ENCODE results near the gene SPATA32.
A peak's percentile ranks its signal among the peaks of the same experiment; 100 is the strongest.
"Not testable (repeated sequence)": the region's sequence is repeated elsewhere in the genome, so short reads cannot be mapped to it uniquely, and the experiment has no call there.

SPATA32 gene

DNA sequence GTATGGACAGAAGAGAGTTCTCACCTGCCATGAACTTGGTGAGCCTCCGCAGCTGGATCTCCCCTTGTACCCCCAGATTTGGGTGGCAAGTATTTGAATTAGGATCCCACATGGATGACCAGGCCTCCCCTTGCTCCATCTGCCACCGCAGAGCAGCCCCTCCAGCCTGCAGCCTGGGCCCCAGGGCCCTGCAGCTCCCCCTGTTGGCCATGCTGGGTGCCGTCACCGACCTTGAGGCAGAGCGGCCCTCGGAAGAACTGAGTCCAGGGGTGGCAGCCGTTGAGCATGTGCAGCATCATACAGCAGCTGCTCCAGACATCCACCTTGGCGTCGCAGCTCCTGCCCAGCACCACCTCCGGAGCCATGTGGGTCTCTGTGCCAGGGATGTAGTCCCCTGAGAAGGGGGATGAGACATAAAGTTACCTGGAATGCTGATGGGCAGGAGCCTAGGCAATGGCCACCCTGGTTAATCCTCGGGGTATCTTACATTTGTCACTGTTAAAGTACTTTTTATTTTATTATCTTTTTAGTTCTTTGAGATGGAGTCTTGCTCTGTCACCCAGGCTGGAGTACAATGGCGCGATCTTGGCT, 9.0 kb upstream of the SPATA32 start:
- no peak for DNase-seq

DNA sequence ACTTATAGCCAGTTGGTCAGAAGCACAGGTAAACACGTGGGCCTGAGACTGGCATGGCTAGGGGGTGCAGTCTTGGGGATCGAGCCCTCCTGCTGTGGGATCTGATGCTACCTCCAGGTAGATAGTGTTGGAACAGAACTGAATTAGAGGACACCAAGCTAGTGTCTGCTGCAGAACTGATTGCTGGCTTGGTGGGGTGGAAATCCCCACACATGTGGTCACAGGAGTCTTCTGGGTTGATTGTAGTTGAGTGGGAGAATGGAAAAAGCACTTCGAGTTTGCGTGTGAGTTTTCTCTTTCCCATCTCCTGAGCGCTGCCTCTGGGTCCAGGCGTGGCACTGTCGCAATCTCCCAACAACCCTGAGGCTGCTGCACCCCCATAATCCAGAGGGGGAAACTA, 8.0 kb upstream of the SPATA32 start:
- DNase-seq: no peak

DNA sequence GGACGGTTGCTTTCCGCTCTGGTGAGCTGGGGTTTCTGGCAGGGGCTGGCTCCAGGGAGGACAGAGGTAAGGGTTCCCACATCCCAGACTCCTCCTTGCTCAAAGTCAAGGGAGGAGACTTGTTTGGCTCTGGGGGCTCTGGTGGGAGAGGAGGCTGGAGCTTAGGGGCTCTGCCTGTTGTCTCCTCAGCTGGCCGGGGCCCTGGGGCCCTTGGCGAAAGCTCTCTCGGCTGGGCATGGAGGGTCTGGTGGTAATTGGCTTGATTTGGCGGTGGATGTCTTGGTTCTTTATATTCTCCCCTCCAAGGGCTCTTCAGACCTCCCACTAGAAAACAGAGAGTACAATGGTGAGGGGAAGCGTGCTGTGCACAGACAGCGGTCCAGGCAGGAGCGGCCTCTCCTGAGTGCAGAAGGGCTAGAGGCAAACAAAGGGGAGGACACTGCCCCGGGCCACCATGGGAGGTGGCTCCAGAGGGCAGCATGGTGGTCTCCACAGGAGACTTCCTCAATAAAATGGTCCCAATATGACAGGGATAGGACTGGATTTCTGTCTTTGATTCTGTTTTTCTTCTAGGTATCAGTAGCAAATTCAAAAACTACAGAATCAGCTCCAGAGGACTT, 5.7 kb upstream of the SPATA32 start:
- DNase-seq: no peak

DNA sequence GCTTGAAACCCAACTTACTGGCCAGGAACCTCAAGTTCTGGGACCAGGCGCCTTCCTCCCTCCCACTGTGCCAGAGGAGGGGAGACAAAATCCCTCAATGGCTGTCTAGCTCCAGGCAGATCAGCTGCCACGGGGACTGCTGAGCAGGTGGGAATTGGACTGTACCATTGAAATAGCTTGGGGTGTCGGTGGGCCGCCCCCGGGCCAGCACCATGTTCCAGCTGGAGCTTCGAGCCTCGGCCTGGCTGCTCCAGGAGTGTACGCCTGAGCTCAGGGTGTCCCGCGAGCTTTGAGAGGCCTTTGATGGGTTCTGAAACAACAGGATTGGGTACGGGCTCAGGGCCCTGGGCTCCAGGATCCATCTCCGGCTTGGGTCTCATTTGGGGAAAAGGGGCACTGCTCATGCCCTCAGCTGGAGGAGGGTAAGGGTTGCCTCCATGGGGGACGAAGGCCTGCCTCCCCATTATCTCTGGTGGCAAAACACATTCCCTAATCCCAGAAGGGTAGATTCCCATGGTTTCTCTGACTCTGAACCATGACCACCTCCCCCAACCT, 4.6 kb upstream of the SPATA32 start:
- no peak for DNase-seq

DNA sequence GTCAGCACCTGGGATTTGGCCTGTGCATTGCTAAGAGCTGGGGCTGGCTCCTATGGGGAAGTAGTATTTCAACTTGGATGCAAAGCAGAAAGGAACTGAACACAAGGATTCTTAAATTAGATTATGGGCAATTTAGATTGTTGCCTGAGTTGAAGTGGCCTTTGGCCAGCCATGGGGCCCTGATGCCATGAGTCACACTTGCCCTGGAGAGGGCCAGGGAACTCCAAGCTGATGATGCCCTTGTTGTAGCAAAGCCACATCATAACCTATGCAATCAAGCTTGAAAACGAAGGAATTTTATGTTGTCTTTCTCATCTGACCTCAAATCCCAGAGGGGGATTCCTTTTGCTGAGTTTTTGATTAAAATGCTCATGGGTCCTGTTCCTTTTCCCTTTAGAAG, 3.9 kb upstream of the SPATA32 start:
- no peak for DNase-seq

DNA sequence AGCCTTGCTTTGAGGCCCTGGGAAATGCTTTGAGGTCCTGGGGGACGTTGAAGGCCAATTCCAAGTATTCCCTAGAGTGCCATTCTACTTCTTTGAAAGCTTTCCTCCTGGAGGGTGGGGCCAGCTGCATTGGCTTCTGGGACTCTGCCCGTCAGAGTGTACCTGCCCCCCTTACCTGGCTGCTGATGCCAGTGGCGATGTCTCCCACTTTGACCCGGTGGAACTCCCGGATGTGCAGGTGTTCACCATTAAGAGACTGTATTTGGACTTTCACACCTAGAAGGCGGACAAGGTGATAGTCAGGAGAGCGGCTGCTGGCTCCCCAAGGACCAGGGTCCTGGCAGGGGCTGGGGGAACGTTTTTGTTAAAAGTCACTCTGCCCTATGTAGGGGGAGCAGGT, 3.1 kb upstream of the SPATA32 start:
- no peak for DNase-seq

DNA sequence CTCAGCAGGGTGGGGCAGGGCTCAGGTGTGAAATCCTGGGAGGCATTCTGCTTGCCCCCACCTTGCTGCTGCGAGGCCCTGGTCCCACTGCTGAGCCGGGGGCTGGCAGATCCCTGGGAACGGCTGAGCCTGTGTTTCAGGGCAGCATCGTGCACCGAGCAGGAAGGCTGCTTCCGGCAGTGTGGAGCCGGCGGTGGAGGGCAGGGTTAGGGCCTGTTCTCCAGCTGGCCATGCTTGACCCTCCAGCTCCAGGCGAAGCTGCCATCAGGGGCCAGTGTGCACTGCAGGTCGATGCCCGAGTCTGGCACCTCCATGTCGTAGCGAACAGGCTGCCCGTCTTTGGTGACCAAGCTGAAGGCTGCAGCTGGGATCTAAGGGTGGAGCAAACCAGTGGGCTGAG, 2.5 kb upstream of the SPATA32 start:
- no peak for DNase-seq

DNA sequence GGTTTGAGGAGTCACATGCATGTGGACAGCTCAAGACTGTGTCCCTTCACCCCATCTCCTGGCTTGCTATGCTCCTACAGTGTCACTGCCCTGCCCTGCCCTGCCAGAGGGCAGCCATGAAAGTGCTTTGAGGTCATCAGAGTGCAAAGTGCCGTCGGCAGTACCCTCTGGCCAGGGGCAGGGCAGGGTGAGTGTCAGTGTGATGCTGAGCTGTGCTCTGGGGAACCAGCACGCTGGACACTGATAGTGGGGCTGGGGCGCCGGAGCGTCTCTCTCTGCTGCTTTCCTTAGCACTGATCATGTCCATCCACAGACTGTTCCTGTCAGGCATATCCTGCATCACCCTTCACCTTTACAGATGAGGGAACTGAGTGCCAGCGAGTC, 1.6 kb upstream of the SPATA32 start:
- no peak for DNase-seq

DNA sequence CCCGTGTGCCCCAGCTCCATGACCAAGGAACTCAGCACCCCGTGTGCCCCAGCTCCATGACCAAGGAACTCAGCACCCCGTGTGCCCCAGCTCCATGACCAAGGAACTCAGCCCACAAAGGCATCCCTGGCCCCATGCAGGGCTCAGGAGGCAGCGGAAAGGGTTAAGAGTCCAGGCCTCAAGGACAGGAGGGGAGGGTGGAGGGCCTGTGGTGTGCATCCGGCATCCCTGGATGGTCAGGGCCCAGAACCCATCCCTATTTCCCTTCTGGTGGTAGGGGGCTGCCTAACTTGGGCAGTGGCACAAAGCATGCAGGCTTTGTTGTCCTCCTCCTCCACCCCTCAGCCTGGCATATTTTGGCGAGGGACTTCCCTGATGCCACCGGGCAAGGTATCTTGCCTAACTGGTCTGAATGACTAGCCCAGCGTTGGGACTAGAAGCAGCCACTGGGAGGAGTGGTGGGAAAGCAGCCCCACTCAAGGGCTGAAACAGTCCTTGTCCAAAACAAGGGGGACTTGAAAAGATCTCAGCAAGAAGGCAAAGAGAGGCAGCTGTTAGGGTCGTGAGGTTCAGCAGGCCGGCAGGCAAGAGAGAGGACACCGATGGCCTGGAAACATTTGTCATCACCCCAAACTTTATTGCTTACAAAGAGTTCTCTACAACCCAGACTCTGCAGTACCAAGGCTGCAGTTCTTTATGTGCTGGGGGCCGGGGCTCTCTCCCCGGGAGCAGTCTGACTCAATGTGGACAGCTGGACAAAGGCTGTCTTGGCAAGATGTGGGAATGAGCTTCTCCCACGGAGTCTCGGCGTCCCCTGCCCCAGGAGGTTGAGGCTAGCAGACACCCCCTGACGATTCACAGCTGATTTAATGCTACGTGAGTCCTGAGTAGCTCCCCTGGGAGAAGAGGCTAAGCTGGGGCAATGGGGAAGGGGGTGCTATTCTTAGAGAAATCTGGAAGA, 902 bp upstream of the SPATA32 start:
- DNase-seq: no peak

DNA sequence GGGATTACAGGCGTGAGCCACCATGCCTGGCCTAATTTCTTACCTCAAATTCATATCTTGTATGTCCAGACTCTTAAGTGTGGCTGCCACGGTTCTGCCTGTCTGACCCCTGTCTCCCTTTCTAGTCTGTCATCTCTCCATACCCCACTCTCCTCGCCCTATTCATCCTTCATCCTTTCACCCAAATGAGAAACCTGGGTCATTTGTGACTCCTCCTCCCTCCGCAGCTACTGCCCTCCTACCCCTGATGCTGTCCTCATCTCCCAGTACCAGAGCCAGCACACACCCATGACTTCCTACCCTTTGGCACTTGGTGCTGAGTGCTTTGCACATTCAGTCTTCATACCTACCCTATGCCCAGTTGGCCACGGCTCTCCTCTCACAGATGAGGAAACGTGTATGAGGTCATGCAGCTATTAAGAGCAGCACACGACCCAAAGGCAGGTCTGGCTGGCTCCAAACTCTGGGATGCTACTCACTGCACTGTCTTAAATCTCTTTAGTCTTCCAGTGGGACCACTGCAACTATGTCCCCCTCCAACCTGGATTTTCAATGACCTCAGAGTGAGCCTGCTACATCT, 1.6 kb downstream of the SPATA32 start:
- no peak for DNase-seq

DNA sequence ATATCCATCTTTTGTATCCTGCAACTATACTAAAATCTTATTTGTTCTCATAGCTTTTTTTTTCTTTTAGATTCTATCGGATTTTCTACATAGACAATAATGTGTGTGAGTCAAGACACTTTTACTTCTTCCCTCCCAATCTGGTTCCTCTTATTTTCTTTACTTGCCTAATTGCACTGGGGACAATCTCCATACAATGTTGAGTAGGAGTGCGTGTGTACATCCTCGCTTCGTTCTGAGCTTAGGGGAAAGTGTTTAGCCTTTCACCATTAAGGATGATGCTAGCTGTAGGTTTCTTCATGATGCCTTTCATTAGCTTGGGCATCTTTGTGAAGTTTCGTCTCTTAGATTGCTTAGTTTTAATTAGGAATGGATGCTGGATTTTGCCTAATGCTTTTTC, 2.9 kb downstream of the SPATA32 start:
- no peak for DNase-seq

DNA sequence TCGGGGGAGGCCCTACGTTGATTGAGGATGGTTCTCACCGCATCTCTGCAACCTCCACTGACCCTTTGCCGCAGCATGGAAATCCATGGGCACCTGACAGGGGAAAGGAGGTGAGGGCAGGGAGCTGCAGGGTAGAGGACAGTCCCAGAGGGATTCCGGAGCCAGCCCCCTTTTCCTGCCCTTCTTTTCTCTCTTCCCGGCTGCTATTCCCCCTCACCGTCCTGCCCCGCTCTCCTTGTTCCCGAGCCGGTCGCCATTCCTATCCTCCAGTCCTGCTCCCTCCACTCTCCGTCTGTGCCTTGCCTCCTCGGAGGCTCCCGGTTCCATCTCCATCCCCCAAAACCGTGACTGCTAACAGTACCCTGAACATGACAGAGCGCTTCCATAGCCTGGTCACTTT, 4.8 kb downstream of the SPATA32 start:
- DNase-seq: no peak

DNA sequence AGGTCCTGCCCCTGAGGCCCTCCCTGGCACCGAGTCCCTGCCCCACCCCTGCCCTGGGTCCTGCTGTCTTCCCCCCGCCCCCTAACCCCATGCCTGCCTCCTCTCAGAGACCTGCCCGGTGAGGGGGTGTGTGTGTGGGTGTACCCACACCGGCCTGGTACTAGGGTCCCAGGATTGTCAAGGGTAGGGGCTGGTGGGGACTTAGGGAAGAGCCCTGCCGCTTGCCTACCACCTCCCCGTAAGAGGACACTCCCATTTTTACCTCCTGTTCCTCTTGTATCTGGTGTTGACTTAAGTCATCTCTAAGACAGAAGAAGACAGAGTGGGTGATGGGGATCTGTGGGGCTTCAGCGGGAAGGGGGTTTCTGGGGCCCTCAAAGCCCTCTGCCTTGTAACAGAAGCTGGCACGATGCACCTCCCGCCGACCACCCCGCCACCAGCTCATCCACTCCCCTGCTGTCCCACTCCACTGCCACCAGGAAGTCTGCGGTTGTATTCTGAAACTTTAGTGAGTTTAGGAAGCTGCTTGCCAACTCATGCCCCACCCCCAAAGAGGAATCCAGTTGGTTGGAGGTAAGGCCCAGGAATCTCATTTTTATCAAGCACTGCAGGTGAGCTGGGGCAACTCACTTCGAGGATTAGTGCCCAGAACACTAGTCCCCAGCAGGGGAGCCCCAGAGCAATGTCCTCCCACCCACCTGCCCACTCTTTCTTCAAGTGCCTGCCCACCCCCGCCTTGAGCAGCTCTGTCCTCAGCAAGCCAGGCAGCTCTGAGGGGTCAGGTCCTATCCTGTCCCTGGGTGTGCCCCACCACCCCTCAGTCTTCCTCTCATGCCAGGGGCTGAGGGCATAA, 5.6 kb downstream of the SPATA32 start:
- no peak for DNase-seq

DNA sequence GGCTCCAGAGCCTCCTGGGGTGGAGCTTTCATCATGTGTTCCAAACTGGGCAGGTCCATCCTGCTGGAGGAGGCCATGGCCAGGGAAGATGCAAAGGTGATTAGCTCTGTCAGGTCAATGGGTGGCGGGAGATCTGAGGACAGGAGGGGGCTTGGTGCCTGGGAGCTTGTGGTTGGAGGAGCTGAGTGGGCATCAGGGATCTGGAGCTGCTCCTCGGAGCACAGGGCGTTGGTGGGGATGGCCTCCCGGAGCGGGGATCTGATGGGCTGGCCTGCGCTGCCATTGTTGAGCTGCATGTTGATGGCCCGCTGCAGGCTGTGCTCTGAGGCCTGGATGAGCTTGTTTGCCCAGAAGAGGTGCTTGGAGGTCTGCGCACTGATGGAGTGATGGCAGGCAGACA, 6.5 kb downstream of the SPATA32 start:
- no peak for DNase-seq

DNA sequence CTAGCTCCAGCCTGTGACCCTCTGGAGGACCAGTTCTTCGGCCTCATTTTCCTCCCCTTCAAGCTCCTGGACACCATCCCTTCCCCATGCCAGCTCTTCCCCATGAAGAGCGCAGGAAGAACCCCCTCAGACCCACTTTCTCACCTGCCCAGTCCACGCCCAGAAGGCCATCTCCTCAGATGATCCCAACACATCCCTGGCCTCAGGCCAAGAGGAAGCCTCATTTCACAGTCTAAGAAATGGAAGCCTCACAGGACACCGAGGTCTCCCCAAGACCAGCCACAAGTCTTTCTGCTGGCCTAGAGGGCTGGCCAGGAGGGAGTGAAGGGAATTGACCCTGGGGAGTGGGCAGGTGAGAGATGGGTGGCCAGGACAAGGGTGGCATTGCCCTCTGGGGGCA, 8.0 kb downstream of the SPATA32 start:
- no peak for DNase-seq

DNA sequence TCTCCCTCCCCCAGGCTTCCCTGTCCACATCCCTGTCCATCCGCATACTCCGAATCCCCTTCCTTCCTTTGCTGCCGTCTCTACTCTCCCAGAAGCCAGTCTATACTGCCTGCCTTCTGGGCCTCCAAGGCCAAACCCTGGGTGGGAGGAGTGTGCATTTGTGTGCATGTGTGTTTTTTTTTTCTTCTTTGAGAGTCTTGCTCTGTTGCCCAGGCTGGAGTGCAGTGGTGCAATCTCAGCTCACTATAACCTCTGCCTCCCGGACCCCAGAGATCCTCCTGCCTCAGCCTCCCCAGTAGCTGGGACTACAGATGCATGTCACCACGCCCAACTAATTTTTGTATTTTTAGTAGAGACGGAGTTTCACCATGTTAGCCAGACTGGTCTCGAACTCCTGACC, 8.7 kb downstream of the SPATA32 start:
- not testable (repeated sequence) for DNase-seq

DNA sequence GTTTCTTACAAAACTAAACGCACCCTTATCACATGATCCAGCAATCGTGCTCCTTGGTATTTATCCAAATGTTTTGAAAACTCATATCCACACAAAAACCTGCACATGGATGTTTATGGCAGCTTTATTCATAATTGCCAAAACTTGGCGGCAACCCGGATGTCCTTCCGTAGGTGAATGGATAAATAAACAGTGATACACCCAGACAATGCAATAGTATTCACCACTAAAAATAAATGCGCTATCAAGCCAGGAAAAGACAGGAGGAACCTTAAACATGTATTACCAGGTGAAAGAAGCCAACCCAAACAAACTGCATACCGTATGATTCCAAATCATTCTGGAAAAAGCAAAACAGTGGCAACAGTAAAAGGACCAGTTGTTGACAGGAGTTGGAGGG, 10.0 kb downstream of the SPATA32 start:
- no peak for DNase-seq

DNA sequence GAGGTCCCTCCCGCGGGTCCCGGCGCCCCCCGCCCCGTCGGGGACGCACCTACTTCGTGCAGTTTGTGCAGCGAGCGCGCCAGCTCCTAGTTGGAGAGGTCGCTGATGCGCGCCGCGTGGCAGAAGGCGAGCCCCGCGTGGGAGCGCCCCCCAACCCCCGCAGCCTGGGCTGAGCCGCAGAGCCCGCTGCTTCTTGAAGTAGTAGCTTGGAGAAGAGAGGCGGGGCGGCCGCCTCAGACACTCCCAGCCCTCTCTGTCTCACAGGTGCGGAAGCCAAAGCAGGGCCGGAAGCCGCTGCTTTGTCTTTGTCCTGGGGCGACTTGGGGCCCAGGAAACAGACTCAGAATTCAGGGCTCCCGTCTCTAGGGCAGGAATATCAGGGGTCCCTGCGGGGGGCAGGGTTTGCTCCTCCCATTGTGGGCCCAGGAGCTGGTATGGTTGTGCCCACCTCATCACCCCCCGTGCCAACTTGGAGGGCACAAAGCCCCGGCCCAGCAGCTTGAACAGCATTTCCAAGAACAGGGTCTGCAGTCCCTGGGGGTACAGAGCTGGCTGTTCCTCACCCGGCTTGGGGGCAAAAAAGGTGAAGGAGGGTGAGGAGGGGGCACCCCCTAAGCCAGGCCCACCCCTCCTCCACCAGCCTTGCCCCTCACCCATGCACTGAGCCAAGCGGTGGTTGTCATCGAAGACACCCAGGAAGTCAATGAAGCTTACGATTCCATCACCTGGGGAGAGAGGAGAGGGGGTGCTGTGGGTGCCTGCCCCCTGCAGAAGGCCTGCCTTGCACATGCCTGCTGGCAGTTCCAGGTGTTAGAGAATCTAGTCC, 13.5 kb downstream of the SPATA32 start:
- DNase-seq: no peak

DNA sequence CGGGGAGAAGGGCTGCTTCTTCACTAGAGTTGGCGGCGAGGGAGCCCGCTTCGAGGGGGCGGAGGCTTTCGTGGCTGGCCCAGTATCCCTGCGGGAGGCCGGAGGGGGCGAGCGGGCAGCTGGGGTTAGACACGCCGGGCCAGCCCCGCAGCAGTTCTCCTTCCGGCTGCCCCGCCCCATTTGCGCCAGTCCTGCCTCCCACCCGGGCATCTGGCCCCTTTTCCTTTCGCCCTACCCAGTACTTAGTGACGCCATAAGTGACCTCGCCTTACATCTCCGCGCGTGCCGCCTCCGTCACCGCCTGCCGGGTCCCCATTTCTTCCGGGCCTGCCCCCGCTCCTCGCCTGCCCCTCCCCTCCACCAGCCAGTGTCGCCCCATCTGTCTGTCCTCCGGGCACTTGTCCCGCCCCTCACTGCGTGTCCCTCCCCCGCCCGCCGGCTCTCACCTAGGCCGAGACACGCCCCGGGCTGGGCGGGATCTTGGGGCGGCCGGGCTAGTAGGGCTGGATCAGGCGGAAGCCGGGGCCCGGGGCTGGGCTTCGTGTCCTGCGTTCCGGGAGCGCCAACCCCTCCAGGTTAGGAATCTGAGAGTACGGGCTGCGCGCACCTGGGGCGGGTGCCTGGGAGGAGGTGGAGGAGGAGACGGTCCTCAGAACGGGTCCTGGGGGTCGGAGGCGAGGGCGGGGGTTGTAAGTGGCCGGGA, 14.3 kb downstream of the SPATA32 start:
- peak; percentile 86 for DNase-seq

DNA sequence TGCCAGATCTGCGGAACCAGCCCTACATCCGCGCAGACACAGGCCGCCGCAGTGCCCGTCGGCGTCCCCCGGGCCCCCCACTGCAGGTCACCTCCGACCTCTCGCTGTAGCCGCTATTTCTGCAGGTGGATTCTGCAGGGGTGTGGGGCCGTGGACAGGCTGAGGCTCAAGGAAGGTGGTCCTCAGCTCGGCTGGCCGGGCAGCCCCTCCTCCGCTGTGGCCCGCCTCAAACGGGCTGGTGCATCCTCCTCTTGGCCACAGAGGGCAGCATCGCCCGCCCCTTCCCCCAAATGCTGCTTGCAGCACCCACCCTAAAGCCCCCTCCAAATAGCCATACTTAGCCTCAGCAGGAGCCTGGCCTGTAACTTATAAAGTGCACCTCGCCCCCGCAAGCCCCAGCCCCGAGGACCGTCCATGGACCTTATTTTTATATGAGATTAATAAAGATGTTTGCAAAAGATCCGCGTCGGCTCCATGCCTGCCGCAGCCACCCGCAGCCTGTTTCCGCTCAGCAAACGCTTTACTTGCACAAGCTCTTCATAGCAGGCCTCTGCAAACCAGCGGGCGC, 14.9 kb downstream of the SPATA32 start:
- peak; percentile 46 for DNase-seq

DNA sequence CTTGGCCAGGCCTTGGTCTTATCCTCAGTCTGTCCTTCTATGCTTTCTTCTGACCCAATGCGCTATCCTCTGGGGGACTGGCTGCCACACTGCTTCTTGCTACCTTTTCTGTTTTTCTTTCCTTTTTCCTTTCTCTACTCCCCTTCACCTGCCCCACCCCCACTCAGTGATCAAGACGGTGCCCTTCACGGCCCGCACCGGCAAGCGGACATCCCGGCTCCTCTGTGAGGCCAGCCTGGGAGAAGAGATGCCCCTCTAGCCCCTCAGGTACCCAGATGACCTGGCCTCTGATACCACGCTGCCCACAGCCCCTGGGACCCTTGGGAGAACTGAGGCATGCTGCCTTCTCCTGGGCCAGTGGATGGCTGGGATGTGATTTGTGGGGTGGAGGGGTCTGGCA, 15.6 kb downstream of the SPATA32 start:
- no peak for DNase-seq

All from NCI-H1694 treated with DMSO at 0.1 percent for 48 hours (cell line).